K562 (cell line): ENCODE measurements around the gene PRMT3. TPM values are rescaled to one million over a fixed set of nuclear protein-coding genes. Genes with fewer than 3 reads are reported as not detected.

Experiments
- CAMTA2 ChIP-seq: fragments of 250-450 bp; sonication (Bioruptor Pico); conservative IDR thresholded peaks from 2 replicates; pipeline ENCODE4 v1.5.1; 2022
- CBX8 ChIP-seq: fragments of 200-600 bp; sonication (generic); IDR thresholded peaks from 2 replicates; pipeline ENCODE4 v1.6.1; 2012; ENCODE audit warnings: borderline replicate concordance, mixed run types, low read depth, mild to moderate bottlenecking, moderate library complexity, mixed read lengths, low read length, control low read depth, inconsistent platforms; ENCODE audit not compliant: poor library complexity, severe bottlenecking; ENCODE audit errors: extremely low read depth
- CHD2 ChIP-seq: IDR thresholded peaks from 2 replicates; pipeline ENCODE4 v1.6.1; 2011; ENCODE audit warnings: low read depth, low read length
- FOXP1 ChIP-seq: sonication (generic); formaldehyde crosslinking; IDR thresholded peaks from 2 replicates; pipeline ENCODE4 v1.8.0; 2022; ENCODE audit warnings: mild to moderate bottlenecking, missing genetic modification reagents
- HMG20B ChIP-seq: fragments of 250-450 bp; sonication (Bioruptor Pico); IDR thresholded peaks from 2 replicates; pipeline ENCODE4 v1.5.0; 2021; ENCODE audit warnings: mild to moderate bottlenecking
- IFI16 ChIP-seq: fragments of 250-450 bp; sonication (Bioruptor Pico); IDR thresholded peaks from 2 replicates; pipeline ENCODE4 v2.1.2; 2022; ENCODE audit warnings: mild to moderate bottlenecking, inconsistent platforms
- JUND ChIP-seq, 2 experiments: IDR thresholded peaks; 2 replicates in 1 of 2; 3 replicates in 1 of 2; pipeline ENCODE4 v1.6.1; 2011; ENCODE audit warnings: borderline replicate concordance in 2 of 2, low read depth in 2 of 2, low read length in 2 of 2, improper control_type of control experiment in 1 of 2, missing biosample characterization in 1 of 2, missing genetic modification characterization in 1 of 2, missing genetic modification reagents in 1 of 2
- NEUROD1 ChIP-seq: fragments of 150-350 bp; IDR thresholded peaks from 2 replicates; pipeline ENCODE4 v1.6.1; 2014; ENCODE audit warnings: borderline replicate concordance, low read length, low read depth; ENCODE audit not compliant: partially characterized antibody
- PKNOX1 ChIP-seq: fragments of 450-650 bp; IDR thresholded peaks from 2 replicates; pipeline ENCODE4 v1.6.1; 2016
- PPARD ChIP-seq: fragments of 250-450 bp; sonication (Bioruptor Pico); IDR thresholded peaks from 2 replicates; pipeline ENCODE4 v1.8.0; 2022; ENCODE audit warnings: inconsistent platforms, mild to moderate bottlenecking, moderate library complexity
- SMAD1 ChIP-seq: fragments of 150-350 bp; IDR thresholded peaks from 2 replicates; pipeline ENCODE4 v1.6.1; 2014; ENCODE audit warnings: low read length, low read depth; ENCODE audit not compliant: partially characterized antibody
- USF2 ChIP-seq: sonication (generic); formaldehyde crosslinking; IDR thresholded peaks from 2 replicates; pipeline ENCODE4 v1.5.0; 2020; ENCODE audit warnings: missing genetic modification reagents
- ZKSCAN3 ChIP-seq: fragments of 250-450 bp; sonication (Bioruptor Pico); IDR thresholded peaks from 2 replicates; pipeline ENCODE4 v1.4.0; 2020
- ZNF778 ChIP-seq: fragments of 450-650 bp; formaldehyde crosslinking; IDR thresholded peaks from 2 replicates; pipeline ENCODE4 v1.4.0; 2020; ENCODE audit warnings: mild to moderate bottlenecking, moderate library complexity
- ZNF780A ChIP-seq: fragments of 250-450 bp; sonication (Bioruptor Pico); IDR thresholded peaks from 2 replicates; pipeline ENCODE4 v1.5.0; 2021; ENCODE audit warnings: mild to moderate bottlenecking
- ZNF785 ChIP-seq: fragments of 250-450 bp; sonication (Bioruptor Pico); IDR thresholded peaks from 2 replicates; pipeline ENCODE4 v1.4.0; 2020; ENCODE audit warnings: mild to moderate bottlenecking
- polyA plus RNA-seq, 8 experiments: library from polyadenylated mRNA; depleted of rRNA in 4 of 8; stranded (reverse) in 5 of 8; unstranded in 3 of 8; fragments of >200 nt; fragmentation: Nextera tagmentation in 2 of 8; fragmentation: Illumina TruSeq in 1 of 8; extraction: Ambion mirVana in 2 of 8; extraction: Trizol in 1 of 8; gene quantifications; 2 replicates each; pipeline versions ENCODE4 v1.2.1 to v1.2.3, GENCODE V29; 2011 to 2014; ENCODE audit warnings: inconsistent platforms in 1 of 8, missing spikeins in 1 of 8
- total RNA-seq, 7 experiments: library from RNA; depleted of rRNA in 6 of 7; stranded (reverse); fragments of >200 nt in 6 of 7; fragmentation: Illumina TruSeq in 2 of 7; extraction: Trizol in 2 of 7; gene quantifications; 2 replicates each; pipeline versions ENCODE4 v1.2.1 to v1.2.3, GENCODE V29; 2011 to 2021; ENCODE audit warnings: low replicate concordance in 1 of 7
- TF ChIP-seq, protein P1 (sequence below), 2 experiments: fragments of 450-650 bp; IDR thresholded peaks; 2 replicates each; pipeline ENCODE4 v1.6.1; 2016; ENCODE audit warnings: mild to moderate bottlenecking in 2 of 2, borderline replicate concordance in 1 of 2, low read depth in 1 of 2, moderate library complexity in 1 of 2

The PRMT3 gene
- total and polyA plus RNA-seq, 9 of the 15 experiments (the other 6 are each of a cell fraction or from before 2014, with no cell fraction given): 24.0 to 62.1 (median 44.7) TPM

- TF ChIP-seq, protein P1, sequence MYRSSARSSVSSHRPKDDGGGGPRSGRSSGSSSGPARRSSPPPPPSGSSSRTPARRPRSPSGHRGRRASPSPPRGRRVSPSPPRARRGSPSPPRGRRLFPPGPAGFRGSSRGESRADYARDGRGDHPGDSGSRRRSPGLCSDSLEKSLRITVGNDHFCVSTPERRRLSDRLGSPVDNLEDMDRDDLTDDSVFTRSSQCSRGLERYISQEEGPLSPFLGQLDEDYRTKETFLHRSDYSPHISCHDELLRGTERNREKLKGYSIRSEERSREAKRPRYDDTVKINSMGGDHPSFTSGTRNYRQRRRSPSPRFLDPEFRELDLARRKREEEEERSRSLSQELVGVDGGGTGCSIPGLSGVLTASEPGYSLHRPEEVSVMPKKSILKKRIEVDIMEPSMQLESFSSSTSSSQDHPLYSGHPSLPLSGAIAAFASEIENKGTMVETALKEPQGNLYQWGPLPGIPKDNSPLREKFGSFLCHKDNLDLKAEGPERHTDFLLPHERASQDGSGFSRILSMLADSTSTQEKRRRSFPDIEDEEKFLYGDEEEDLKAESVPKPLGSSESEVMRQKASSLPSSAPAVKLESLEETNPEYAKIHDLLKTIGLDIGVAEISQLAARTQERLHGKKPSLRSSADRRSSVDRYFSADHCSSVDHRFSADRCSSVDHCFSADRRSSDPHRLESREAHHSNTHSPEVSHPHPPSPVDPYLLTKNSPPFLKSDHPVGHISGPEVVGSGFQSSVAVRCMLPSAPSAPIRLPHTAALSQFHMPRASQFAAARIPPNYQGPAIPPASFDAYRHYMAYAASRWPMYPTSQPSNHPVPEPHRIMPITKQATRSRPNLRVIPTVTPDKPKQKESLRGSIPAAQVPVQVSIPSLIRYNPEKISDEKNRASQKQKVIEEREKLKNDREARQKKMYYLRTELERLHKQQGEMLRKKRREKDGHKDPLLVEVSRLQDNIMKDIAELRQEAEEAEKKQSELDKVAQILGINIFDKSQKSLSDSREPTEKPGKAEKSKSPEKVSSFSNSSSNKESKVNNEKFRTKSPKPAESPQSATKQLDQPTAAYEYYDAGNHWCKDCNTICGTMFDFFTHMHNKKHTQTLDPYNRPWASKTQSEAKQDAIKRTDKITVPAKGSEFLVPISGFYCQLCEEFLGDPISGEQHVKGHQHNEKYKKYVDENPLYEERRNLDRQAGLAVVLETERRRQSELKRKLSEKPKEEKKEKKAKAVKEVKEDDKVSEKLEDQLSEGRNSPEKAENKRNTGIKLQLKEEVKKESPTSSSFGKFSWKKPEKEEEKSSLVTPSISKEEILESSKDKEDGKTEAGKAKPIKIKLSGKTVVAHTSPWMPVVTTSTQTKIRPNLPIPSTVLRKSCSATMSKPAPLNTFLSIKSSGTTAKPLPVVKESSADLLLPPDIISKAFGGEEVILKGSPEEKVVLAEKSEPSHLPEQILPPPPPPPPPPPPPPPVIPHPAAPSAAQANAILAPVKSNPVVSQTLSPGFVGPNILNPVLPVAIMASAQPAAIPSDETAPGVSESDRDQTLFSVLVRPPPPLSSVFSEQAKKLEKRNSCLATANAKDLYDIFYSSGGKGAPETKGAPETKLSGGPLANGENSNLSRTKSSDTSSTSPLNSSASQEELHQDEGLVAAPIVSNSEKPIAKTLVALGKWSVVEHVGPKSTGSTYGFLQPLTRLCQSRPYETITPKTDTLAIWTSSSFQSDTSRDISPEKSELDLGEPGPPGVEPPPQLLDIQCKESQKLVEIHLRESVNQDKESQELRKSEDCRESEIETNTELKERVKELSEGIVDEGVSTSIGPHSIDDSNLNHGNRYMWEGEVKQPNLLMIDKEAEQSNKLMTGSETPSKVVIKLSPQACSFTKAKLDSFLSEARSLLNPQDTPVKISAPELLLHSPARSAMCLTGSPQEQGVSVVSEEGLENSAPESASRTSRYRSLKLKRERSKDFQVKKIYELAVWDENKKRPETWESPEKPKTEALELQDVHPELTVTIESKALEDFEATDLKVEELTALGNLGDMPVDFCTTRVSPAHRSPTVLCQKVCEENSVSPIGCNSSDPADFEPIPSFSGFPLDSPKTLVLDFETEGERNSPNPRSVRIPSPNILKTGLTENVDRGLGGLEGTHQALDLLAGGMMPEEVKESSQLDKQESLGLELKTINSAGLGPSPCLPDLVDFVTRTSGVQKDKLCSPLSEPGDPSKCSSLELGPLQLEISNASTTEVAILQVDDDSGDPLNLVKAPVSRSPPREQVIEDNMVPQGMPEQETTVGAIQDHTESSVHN (IDR thresholded peaks at IDR 0.05; ENCODE audit: borderline replicate concordance in 1 of 2, low read depth in 1 of 2): no peak
- TF ChIP-seq ZKSCAN3 (CRISPR knock-in tag) (no peak), CAMTA2 (no peak), ZNF785 (no peak), CBX8 (no peak), ZNF780A (CRISPR knock-in tag) (no peak), PPARD (no peak), JUND (IDR thresholded peaks at IDR 0.05; ENCODE audit: borderline replicate concordance, low read depth, low read length) (peak; percentile 30), JUND (tag; IDR thresholded peaks at IDR 0.05; ENCODE audit: borderline replicate concordance, low read depth, low read length) (peak; percentile 29; the same call in 1 of the 3 replicates), USF2 (peak; percentile 97), CHD2 (0 out of 2 replicates have a peak, but pooled peaks have one; percentile 7), NEUROD1 (peak; percentile 9), IFI16 (CRISPR knock-in tag) (no peak), HMG20B (CRISPR knock-in tag) (no peak), PKNOX1 (no peak), FOXP1 (CRISPR knock-in tag) (peak; percentile 66; the same call in 1 of the 2 replicates), SMAD1 (no peak), ZNF778 (CRISPR knock-in tag) (no peak)
These were observed at the start of gene PRMT3 (continued) for GRCh38 chr11:20387261-20388095.
